ACC112 (cell line): ENCODE results near the gene SMIM9.
"Not testable (repeated sequence)": the region's sequence is repeated elsewhere in the genome, so short reads cannot be mapped to it uniquely, and the experiment has no call there.

Source experiments
- H2AFZ ChIP-seq: fragments of 200-600 bp; sonication (generic); one replicate; pipeline ENCODE4 v1.6.0; 2017; ENCODE audit warnings: antibody characterized with exemption, low read length; ENCODE audit not compliant: unreplicated experiment
- H3K27ac ChIP-seq: fragments of 200-600 bp; sonication (generic); 2 replicates; pipeline ENCODE4 v1.5.1; 2014; ENCODE audit warnings: low read depth, mild to moderate bottlenecking, antibody characterized with exemption, low read length, moderate library complexity
- H3K27me3 ChIP-seq: fragments of 200-600 bp; sonication (generic); 2 replicates; pipeline ENCODE4 v1.6.1; 2014; ENCODE audit warnings: mild to moderate bottlenecking, antibody characterized with exemption, low read length, moderate library complexity, mixed read lengths; ENCODE audit not compliant: insufficient read depth
- H3K36me3 ChIP-seq: fragments of 200-600 bp; sonication (generic); 2 replicates; pipeline ENCODE4 v1.6.1; 2016; ENCODE audit warnings: mild to moderate bottlenecking, antibody characterized with exemption, low read length, moderate library complexity, mixed read lengths; ENCODE audit not compliant: insufficient read depth
- H3K4me1 ChIP-seq: fragments of 200-600 bp; sonication (generic); one replicate; pipeline ENCODE4 v1.6.1; 2016; ENCODE audit warnings: low read length, mixed read lengths; ENCODE audit not compliant: insufficient read depth, unreplicated experiment, control insufficient read depth
- H3K4me3 ChIP-seq: fragments of 200-600 bp; sonication (generic); 2 replicates; pipeline ENCODE4 v1.5.1; 2014; ENCODE audit warnings: mild to moderate bottlenecking, low read depth, low read length
- H3K79me2 ChIP-seq: fragments of 200-600 bp; sonication (generic); one replicate; pipeline ENCODE4 v1.6.0; 2016; ENCODE audit warnings: low read length; ENCODE audit not compliant: control insufficient read depth, unreplicated experiment, insufficient read depth

The SMIM9 gene

DNA sequence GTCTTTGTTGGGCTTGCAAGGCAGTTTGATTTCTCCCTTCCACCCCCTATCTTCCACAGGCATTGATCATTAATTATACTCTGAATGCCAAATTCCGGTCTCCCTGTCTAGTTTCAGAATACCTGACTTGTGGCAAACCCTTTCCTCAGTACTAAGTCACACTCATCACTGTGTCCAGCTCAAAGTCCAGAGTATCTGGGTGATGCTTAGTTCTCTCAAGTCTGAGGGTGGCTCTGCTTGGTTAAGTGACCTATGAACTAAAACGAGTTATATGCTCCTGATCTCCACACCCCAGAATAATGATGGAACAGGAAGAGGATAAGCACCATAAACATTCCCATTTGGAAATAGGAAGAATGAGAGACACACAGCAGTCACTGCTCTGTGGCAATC lies 6.5 kb downstream of the SMIM9 start:
- no peaks in the 10 kb centered on the region for H3K36me3 ChIP-seq
- H3K79me2 ChIP-seq, result no peaks in the 10 kb centered on the region
- H3K4me3 ChIP-seq, result no peak overlapping the region
- H3K27ac ChIP-seq, result no peak overlapping the region
- no peaks in the 10 kb centered on the region for H3K27me3 ChIP-seq
- no peak overlapping the region for H2AFZ ChIP-seq
- H3K4me1 ChIP-seq, result no peaks in the 10 kb centered on the region

DNA sequence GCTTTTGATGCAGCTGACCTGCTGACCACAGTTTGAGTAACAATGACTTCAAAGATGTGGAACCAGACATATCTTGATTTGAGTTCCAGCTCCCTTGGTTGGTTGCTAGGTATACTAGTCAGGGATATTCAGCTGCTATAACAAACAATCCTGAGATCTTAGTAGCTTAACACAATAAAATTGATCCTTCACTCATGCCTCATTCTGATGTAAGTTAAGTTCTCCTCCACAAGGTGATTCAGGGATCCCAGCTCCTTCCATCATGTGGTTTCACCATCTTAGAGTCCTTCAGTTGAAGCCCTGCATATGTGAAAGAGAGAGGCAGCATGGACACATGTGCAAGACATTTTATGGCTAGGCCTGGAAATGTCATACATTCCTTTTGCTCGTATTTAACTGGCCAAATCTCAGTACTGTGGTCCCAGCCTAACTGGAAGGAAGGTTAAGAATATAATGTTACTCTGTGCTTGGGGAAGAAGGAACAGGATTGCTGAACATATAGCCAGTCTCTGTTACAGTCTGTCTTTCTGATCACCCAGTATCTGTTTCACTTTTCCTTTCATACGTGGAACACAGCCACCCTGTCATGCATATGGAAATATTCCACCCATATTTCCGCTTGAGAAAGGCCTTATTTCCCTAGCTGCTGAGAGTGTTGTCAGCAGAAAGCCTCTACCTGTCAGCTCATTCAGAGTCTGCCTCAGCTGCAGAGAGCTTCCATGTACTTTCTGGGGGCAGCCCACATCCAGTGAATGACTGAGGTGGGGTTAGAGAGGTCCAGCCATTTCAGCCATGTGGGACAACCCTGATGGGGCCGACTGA lies 7.1 kb downstream of the SMIM9 start:
- H3K27me3 ChIP-seq, result no peaks in the 10 kb centered on the region
- H3K4me3 ChIP-seq, result no peak overlapping the region
- H2AFZ ChIP-seq, result no peak overlapping the region
- H3K27ac ChIP-seq, result no peak overlapping the region
- H3K4me1 ChIP-seq, result no peaks in the 10 kb centered on the region
- H3K36me3 ChIP-seq, result no peaks in the 10 kb centered on the region
- H3K79me2 ChIP-seq, result no peaks in the 10 kb centered on the region

DNA sequence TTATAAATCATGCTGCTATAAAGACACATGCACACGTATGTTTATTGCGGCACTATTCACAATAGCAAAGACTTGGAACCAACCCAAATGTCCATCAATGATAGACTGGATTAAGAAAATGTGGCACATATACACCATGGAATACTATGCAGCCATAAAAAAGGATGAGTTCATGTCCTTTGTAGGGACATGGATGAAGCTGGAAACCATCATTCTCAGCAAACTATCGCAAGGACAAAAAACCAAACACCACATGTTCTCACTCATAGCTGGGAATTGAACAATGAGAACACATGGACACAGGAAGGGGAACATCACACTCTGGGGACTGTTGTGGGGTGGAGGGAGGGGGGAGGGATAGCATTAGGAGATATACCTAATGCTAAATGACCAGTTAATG lies 8.9 kb downstream of the SMIM9 start:
- H3K4me3 ChIP-seq, H3K27ac ChIP-seq, H3K4me1 ChIP-seq, H3K27me3 ChIP-seq, H3K79me2 ChIP-seq, H3K36me3 ChIP-seq, H2AFZ ChIP-seq: not testable (repeated sequence)

DNA sequence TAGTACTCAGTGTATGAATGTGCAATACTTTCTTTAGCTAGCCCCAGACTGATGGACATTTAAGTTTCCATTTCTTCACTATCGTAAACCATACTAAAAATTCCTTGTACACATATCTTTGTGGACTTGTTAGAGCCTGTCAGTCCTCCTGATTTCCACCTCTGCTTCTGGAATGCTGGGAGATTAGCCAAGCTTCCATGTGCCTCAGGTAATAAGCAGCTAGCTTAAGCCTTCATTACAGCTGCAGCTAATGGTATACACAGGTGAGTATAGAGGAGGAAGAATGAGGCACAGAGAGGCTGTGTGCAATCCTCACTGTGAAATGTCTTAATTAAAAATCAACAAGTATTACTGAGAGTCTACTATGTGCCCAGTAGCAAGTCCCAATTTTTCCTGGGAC lies 9.8 kb downstream of the SMIM9 start:
- H3K79me2 ChIP-seq, result no peaks in the 10 kb centered on the region
- H3K4me1 ChIP-seq, result no peaks in the 10 kb centered on the region
- H3K27ac ChIP-seq, result no peak overlapping the region
- no peak overlapping the region for H2AFZ ChIP-seq
- H3K36me3 ChIP-seq, result no peaks in the 10 kb centered on the region
- H3K4me3 ChIP-seq, result no peak overlapping the region
- no peaks in the 10 kb centered on the region for H3K27me3 ChIP-seq

DNA sequence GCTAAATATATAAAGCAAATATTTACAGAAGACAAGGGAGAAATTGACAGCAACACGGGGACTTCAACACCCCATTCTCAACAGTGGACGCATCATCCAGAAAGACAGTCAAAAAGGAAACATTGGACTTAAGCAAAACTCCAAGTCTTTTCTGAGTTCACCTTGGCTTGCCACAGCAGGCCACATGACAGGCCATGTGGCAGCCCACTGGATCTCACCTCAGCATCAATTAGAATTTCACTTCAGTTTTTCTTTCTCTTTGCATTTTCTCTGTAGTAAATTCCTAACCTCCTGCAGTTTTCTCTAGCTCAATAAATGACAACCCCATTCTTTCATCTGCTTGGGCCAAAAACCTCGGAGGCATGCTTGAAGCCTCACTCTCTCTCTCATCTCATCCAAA lies 12.4 kb downstream of the SMIM9 start:
- Histone ChIP-seq H3K36me3 (no peaks in the 10 kb centered on the region), H3K79me2 (no peaks in the 10 kb centered on the region), H2AFZ (no peak overlapping the region), H3K4me1 (no peaks in the 10 kb centered on the region), H3K27me3 (no peaks in the 10 kb centered on the region), H3K4me3 (no peak overlapping the region), H3K27ac (no peak overlapping the region)

DNA sequence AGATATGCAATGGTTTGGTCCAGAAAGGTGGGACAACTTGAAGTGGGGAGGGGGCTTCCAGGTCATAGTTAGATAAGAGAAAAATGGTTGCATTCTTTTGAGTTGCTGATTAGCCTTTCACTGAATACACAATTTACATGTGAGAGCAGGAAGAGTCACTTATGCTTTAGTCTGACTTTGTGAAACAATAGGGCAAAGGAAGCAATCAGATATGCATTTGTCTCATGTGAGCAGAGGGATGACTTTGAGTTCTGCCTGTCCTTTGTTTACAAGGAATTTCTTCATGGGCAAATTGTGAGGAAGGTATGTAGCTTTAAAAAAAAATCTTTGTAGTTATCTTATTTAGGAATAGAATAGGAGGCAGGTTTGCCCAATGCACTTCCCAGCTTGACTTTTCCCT lies 12.9 kb downstream of the SMIM9 start:
- Histone ChIP-seq H3K79me2 (no peaks in the 10 kb centered on the region), H3K27me3 (no peaks in the 10 kb centered on the region), H3K4me1 (no peaks in the 10 kb centered on the region), H3K4me3 (no peak overlapping the region), H3K27ac (no peak overlapping the region), H3K36me3 (no peaks in the 10 kb centered on the region), H2AFZ (no peak overlapping the region)

DNA sequence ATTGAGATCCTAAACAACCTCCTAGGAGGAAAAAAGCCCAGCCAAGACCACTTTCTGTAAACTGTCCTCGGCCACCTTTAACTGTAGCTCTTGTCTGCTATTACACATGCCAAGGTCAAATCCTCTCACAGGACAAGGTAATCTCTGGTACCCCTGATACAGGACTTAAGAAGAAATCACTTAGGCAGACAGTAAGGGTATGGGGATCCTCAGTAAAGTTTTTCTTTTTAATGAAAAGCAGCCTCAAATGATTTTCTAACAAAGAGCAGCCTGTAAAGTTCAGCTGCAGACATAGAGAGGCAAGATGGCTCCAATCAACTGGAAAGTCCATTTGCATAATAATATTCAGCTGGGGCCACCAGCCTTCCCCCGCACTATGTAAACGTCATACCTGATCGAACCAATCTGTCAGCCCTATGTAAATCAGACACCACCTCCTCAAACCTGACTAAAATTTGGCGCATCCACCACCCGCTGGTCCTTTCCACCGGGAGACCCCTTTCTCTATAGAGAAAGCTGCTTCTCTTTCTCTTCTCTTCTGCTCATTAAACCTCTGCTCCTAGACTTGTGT lies 14.6 kb downstream of the SMIM9 start:
- Histone ChIP-seq H3K27me3 (no peaks in the 10 kb centered on the region), H2AFZ (no peak overlapping the region), H3K4me3 (no peak overlapping the region), H3K36me3 (no peaks in the 10 kb centered on the region), H3K79me2 (no peaks in the 10 kb centered on the region), H3K27ac (no peak overlapping the region), H3K4me1 (peaks cover 3% of the 10 kb centered on the region)

DNA sequence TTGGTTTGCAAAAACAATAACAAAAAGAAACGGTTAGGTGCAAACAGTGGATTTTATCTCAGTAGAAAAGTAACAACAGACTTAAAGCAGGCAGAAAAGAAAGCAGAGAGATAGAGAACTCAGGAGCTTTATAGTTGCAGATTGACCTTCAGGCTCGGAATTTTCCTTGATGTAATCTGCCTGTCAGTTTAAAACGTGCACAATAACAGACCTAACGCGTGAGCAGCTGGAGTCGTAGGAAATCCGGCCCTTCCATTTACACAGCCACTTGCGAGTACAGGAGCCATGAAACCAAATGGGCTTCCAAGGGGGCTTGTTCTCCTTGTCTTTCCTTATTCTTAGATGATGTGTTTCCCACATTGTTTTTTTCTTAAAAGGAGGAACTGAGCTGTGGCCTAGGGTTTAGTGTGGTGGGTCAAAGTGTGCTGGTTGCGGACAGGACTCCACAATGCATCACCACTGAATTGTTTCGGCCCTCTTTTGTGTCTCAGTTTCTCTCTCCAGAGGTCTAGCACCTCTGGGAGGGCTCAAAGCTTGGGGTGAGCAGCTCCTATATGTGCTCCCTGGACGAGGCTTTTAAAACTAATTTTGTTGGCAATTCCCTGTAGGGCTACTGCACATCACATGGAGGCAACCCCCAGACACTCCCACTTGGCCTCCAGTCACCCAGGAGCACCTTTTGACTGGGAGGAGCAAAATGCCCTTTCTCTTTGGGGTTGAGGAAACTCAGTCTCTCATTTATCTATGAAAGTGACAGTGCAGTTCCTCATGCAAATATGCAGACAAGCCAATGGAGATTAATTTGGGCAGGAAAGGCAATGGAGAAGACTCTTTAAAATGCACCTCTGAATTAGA lies 15.3 kb downstream of the SMIM9 start:
- H3K36me3 ChIP-seq, result no peaks in the 10 kb centered on the region
- H3K79me2 ChIP-seq, result no peaks in the 10 kb centered on the region
- no peak overlapping the region for H3K27ac ChIP-seq
- no peaks in the 10 kb centered on the region for H3K27me3 ChIP-seq
- peaks cover 7% of the 10 kb centered on the region for H3K4me1 ChIP-seq
- no peak overlapping the region for H3K4me3 ChIP-seq
- H2AFZ ChIP-seq, result no peak overlapping the region

DNA sequence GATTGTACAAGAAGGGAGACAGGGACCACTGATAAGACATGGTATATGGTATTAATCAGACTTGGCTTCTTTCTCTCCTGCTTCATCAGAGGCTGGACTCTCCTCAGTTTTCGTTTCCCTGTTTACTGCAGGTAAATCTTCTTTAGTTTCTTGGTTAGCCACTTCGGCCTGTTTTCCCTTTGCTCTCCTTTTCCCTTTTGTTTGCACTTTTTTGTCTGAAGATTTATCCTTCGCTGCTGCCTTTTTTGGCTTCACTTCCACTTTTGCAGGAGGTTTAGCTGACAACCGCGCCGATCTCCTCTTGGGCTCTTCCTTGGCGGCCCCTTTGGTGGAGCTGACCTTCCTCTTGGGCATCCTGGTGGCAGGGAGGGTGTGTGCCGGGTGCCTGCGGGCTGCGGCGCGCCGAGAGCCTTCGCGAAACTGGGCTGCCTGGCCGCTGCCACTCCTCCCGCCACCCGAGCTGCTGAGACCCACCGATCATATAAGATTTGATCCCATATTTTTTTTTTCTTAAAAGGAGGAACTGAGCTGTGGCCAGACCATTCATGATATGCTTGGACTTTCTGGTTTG lies 17.3 kb downstream of the SMIM9 start:
- H3K36me3 ChIP-seq, H3K27me3 ChIP-seq, H3K79me2 ChIP-seq, H3K4me3 ChIP-seq, H3K27ac ChIP-seq, H3K4me1 ChIP-seq, H2AFZ ChIP-seq: not testable (repeated sequence)

DNA sequence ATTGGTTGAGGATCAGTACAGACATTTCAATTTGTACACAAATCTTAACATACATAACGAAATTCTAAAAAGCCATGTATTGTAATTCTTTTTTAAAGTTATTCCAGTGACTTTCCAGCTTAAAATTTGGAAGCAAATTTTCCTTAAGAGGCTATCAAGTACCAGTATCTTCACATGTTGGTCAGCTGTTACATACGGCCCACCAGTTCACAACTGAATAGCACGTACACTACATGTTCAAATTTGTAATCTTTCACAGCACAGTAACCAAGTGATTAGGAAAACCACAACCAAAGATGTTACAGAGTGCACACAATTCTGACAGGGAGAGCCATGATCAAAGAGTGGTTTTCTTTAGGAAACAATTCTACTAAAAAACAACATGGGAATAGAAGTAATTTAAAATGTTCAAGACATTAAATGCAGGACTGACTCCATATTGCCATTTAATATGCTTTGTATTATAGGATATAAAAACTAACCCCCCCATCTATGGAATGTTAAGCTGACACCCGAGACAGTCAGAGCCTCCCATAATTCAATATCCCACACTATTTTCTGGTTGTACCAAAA lies 18.1 kb downstream of the SMIM9 start:
- not testable (repeated sequence) for H2AFZ ChIP-seq, H3K79me2 ChIP-seq, H3K27ac ChIP-seq, H3K4me1 ChIP-seq, H3K27me3 ChIP-seq, H3K36me3 ChIP-seq, H3K4me3 ChIP-seq
